ENCODE measurements around the gene DMAC2. TPM values are rescaled to one million over a fixed set of nuclear protein-coding genes. Genes with fewer than 3 reads are reported as not detected.

DMAC2 gene
- total RNA-seq, 1 donor from 2014 or later = 21.2 TPM

- H3K9me3 ChIP-seq = no peaks in the 10 kb centered on the region
- H3K36me3 ChIP-seq = peaks cover 75 to 76% of the 10 kb centered on the region in 2 donors
- DNase-seq (ENCODE audit: low spot score in 2 of 2) = no peak
- TF ChIP-seq CTCF (IDR thresholded peaks at IDR 0.05) = no peak
- no peak overlapping the region for H3K4me3 ChIP-seq
- no peaks in the 10 kb centered on the region for H3K27me3 ChIP-seq
- H3K27ac ChIP-seq = no peak overlapping the region
- peaks cover 0 to 6% of the 10 kb centered on the region in 2 donors for H3K4me1 ChIP-seq
- intact Hi-C loops (cut with DNase I) = no loop called here
Measured at GRCh38 chr19:41414461-41414860, 25.3 kb downstream of the DMAC2 start.

GRCh38 chr19:41413947-41414346 is 25.8 kb downstream of the DMAC2 start:
- Histone ChIP-seq H3K9me3 (no peaks in the 10 kb centered on the region), H3K27me3 (no peaks in the 10 kb centered on the region), H3K27ac (no peak overlapping the region), H3K4me3 (no peak overlapping the region), H3K36me3 (peaks cover 70 to 71% of the 10 kb centered on the region in 2 donors), H3K4me1 (peaks cover 0 to 6% of the 10 kb centered on the region in 2 donors)
- intact Hi-C loops (cut with DNase I) = no loop called here
- DNase-seq (ENCODE audit: low spot score in 2 of 2) = no peak
- no peak for TF ChIP-seq CTCF (IDR thresholded peaks at IDR 0.05)

GRCh38 chr19:41412953-41413352 is 26.8 kb downstream of the DMAC2 start:
- intact Hi-C loops (cut with DNase I) = no loop called here
- TF ChIP-seq CTCF (IDR thresholded peaks at IDR 0.05) = no peak

GRCh38 chr19:41411968-41412265 is 27.8 kb downstream of the DMAC2 start:
- no peaks in the 10 kb centered on the region for H3K27me3 ChIP-seq
- no peak overlapping the region for H3K4me3 ChIP-seq
- TF ChIP-seq CTCF (IDR thresholded peaks at IDR 0.05) = no peak
- intact Hi-C loops (cut with DNase I) = no loop called here
- no peak overlapping the region for H3K27ac ChIP-seq
- peaks cover 0 to 6% of the 10 kb centered on the region in 2 donors for H3K4me1 ChIP-seq
- H3K9me3 ChIP-seq = no peaks in the 10 kb centered on the region
- no peak for DNase-seq (ENCODE audit: low spot score in 2 of 2)
- H3K36me3 ChIP-seq = peaks cover 53 to 54% of the 10 kb centered on the region in 2 donors

More at GRCh38 chr19:41412953-41413352, 26.8 kb downstream of the DMAC2 start:
- peaks cover 0 to 6% of the 10 kb centered on the region in 2 donors for H3K4me1 ChIP-seq
- H3K4me3 ChIP-seq = no peak overlapping the region
- no peaks in the 10 kb centered on the region for H3K9me3 ChIP-seq
- H3K27ac ChIP-seq = no peak overlapping the region
- no peaks in the 10 kb centered on the region for H3K27me3 ChIP-seq
- no peak for DNase-seq (ENCODE audit: low spot score in 2 of 2)
- H3K36me3 ChIP-seq = peaks cover 60 to 61% of the 10 kb centered on the region in 2 donors

- H3K4me1 ChIP-seq = peaks cover 0 to 6% of the 10 kb centered on the region in 2 donors
- H3K36me3 ChIP-seq = peaks cover 47 to 48% of the 10 kb centered on the region in 2 donors
- no peak overlapping the region for H3K27ac ChIP-seq
- H3K9me3 ChIP-seq = no peaks in the 10 kb centered on the region
- intact Hi-C loops (cut with DNase I) = no loop called here
- no peak overlapping the region for H3K4me3 ChIP-seq
- H3K27me3 ChIP-seq = no peaks in the 10 kb centered on the region
- TF ChIP-seq CTCF (IDR thresholded peaks at IDR 0.05) = no peak
- DNase-seq (ENCODE audit: low spot score in 2 of 2) = no peak
Measured at GRCh38 chr19:41411100-41411967, 28.4 kb downstream of the DMAC2 start.
